Breast epithelium (tissue), 4 donors: ENCODE measurements around the gene IQCE. TPM values are rescaled to one million over a fixed set of nuclear protein-coding genes. Genes with fewer than 3 reads are reported as not detected.

ENCODE experiments used
- DNase-seq, 2 donors: peaks; one replicate each; pipeline ENCODE4 v3.0.0-alpha.2; 2019; ENCODE audit warnings: low spot score in 2 of 2
- H3K27ac ChIP-seq, 2 donors: fragments of 200-600 bp; sonication (generic) in 1 of 2; one replicate each; pipeline ENCODE4 v1.5.1; 2016 to 2019; ENCODE audit warnings: mild to moderate bottlenecking in 1 of 2
- H3K27me3 ChIP-seq, 2 donors: fragments of 200-600 bp; sonication (generic) in 1 of 2; one replicate each; pipeline versions ENCODE4 v1.5.1 to v1.6.0; 2017 to 2019; ENCODE audit warnings: control low read depth in 1 of 2, mild to moderate bottlenecking in 1 of 2
- H3K36me3 ChIP-seq: fragments of 200-600 bp; one replicate; pipeline ENCODE4 v1.5.1; 2019
- H3K4me1 ChIP-seq, 2 donors: fragments of 200-600 bp; sonication (generic); one replicate each; pipeline ENCODE4 v1.5.1; 2016 to 2019; ENCODE audit warnings: control low read depth in 1 of 2
- H3K4me3 ChIP-seq, 3 donors: fragments of 200-600 bp; sonication (generic); 1 replicate in 2 of 3; 2 replicates in 1 of 3; pipeline ENCODE4 v1.5.1; 2016 to 2019; ENCODE audit warnings: mild to moderate bottlenecking in 3 of 3, moderate library complexity in 2 of 3
- H3K9me3 ChIP-seq, 2 donors: fragments of 200-600 bp; sonication (generic) in 1 of 2; one replicate each; pipeline ENCODE4 v1.5.1; 2016 to 2019; ENCODE audit warnings: control low read depth in 1 of 2
- POLR2A ChIP-seq: fragments of 450-650 bp; IDR thresholded peaks from one replicate; pipeline ENCODE4 v1.6.1; 2016; ENCODE audit warnings: antibody characterized with exemption, mild to moderate bottlenecking, moderate library complexity
- POLR2AphosphoS5 ChIP-seq, 3 donors: sonication (generic); formaldehyde crosslinking; IDR thresholded peaks; one replicate each; pipeline ENCODE4 v1.6.1; 2017; ENCODE audit warnings: antibody characterized with exemption in 3 of 3
- intact Hi-C: fragments of 100-400 bp; cut with DNase I; formaldehyde crosslinking; loops from one replicate; pipeline ENCODE4 v1.15.1; 2023; ENCODE audit warnings: low total_unique reads
- total RNA-seq, 3 donors: library from RNA; depleted of rRNA; stranded (reverse); fragments of >200 nt; gene quantifications; one replicate each; pipeline ENCODE4 v1.1.0, GENCODE V29; 2016
- TF ChIP-seq, protein P1 (sequence below), 3 donors: fragments of 450-650 bp; IDR thresholded peaks; one replicate each; pipeline ENCODE4 v1.5.1; 2016 to 2017; ENCODE audit warnings: antibody characterized with exemption in 3 of 3, mild to moderate bottlenecking in 3 of 3, moderate library complexity in 3 of 3

The IQCE gene
- total RNA-seq, 3 donors from 2014 or later: 13.4 to 22.7 (median 13.8) TPM

DNA sequence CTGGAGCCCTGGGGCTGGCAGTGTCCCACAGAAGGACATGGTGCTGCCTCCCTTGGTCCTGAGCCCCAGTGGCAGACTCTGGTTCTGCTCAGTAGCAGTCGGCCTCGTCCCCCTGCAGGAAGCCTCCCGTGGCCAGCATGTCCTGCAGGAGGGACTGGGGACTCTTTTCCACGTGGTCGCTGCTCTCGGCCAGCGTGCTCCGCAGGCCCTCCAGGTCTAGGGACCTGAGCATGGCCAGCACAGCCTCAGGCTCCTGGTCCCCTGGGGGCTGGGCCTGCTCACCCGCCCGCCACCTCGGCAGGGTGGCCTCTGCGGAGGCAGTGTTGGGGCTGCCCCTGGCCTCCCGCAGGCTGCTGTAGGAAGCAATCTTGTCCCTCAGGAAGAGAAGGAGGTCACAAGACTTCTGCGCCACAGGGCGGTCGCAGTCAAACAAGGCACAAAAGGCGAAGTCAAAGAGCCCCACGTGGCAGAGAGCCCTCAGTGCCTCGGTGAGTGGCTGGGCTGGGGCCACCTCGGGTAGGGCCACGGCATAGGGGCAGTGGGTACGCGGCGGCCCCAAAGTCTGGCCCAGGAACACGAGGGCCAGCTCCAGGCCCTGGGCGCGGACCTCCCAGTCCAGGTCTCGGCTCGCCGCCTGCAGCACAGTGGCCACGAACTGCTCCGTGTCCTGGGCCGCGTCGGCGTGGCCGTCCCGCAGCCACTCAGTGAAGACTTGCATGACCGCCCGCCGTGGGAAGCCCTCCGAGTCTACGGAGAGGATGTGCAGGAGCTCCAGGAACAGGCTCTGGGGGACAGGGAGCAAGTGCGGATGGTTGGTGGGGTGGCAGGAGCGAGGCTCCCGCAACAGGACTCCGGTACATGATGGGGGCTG lies 20.6 kb upstream of the IQCE start:
- intact Hi-C loops: no loop called here
- no peaks in the 10 kb centered on the region for H3K27me3 ChIP-seq
- H3K9me3 ChIP-seq: no peaks in the 10 kb centered on the region
- no peaks in the 10 kb centered on the region for H3K4me1 ChIP-seq
- no peak overlapping the region for H3K27ac ChIP-seq
- no peak for DNase-seq
- TF ChIP-seq POLR2A (no peak), POLR2AphosphoS5 (IDR thresholded peaks at IDR 0.05) (no peak)
- TF ChIP-seq, protein P1, sequence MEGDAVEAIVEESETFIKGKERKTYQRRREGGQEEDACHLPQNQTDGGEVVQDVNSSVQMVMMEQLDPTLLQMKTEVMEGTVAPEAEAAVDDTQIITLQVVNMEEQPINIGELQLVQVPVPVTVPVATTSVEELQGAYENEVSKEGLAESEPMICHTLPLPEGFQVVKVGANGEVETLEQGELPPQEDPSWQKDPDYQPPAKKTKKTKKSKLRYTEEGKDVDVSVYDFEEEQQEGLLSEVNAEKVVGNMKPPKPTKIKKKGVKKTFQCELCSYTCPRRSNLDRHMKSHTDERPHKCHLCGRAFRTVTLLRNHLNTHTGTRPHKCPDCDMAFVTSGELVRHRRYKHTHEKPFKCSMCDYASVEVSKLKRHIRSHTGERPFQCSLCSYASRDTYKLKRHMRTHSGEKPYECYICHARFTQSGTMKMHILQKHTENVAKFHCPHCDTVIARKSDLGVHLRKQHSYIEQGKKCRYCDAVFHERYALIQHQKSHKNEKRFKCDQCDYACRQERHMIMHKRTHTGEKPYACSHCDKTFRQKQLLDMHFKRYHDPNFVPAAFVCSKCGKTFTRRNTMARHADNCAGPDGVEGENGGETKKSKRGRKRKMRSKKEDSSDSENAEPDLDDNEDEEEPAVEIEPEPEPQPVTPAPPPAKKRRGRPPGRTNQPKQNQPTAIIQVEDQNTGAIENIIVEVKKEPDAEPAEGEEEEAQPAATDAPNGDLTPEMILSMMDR (IDR thresholded peaks at IDR 0.05): no peak
- peaks cover 15% of the 10 kb centered on the region for H3K36me3 ChIP-seq
- H3K4me3 ChIP-seq: no peak overlapping the region

DNA sequence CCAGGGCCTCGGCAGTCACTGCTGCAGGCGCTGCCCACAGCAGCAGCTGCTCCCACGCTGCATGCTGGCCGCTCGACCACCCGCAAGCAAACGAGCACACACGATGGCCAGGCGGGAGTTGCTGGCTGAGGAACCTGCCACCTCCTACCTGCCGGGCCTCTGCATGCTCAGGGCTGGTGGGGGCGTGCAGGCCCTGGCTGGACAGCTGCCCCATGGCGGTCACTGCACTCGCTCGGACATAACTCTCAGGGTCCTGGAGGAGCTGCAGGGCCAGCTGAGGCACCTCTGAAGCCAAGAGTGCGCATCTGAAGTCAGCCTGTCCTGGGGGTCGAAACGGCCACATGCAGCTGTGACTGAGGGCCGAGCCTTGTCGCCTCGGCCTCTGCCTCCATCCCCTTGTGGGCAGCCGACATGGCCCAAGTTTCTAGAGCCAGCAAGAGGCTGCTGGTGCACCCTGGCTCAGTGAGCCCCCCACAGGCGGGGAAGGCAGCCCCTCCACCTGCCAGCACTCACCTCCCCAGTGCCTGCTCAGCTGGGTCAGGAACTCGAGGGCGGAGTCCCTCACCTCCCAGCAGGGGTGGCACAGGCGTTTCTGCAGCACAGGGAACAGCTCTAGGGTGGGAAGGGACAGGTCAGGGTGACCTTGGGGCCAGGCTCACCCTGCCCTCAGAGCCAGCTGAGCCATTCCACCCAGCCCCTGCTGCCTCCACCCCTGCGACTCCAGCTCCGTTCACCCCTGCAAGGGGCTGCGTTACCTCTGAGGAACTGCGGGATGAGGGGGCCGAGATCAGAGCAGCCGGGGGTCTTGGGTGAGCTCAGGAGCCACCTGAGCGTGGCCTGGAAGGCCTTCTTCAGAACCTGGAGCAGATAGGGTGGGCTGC lies 19.5 kb upstream of the IQCE start:
- no peak overlapping the region for H3K4me3 ChIP-seq
- no peaks in the 10 kb centered on the region for H3K9me3 ChIP-seq
- intact Hi-C loops: no loop called here
- no peak overlapping the region for H3K27ac ChIP-seq
- DNase-seq: no peak
- H3K27me3 ChIP-seq: no peaks in the 10 kb centered on the region
- H3K4me1 ChIP-seq: no peaks in the 10 kb centered on the region
- TF ChIP-seq, protein P1 (IDR thresholded peaks at IDR 0.05): no peak
- TF ChIP-seq POLR2AphosphoS5 (IDR thresholded peaks at IDR 0.05) (no peak), POLR2A (no peak)
- H3K36me3 ChIP-seq: peaks cover 15% of the 10 kb centered on the region

DNA sequence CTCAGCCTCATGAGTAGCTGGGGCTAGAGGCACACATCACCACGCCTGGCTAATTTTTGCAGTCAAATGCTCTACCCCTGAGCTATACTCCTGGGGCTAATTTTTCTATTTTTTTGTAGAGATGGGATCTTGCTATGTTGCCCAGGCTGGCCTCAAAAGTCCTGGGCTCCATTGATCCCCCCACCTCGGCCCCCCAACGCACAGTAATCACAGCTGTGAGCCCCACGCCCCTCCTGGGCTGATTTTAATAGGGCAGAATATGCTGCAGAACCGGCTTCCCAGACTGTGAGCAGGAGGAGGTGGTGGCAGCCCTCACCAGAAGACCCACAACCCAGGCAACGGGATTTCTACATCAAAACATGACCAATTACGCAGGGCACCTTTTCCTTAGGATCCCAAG lies 18.6 kb upstream of the IQCE start:
- no peaks in the 10 kb centered on the region for H3K4me1 ChIP-seq
- H3K9me3 ChIP-seq: no peaks in the 10 kb centered on the region
- no peak overlapping the region for H3K4me3 ChIP-seq
- peaks cover 15% of the 10 kb centered on the region for H3K36me3 ChIP-seq
- no peak for TF ChIP-seq POLR2AphosphoS5 (IDR thresholded peaks at IDR 0.05)
- TF ChIP-seq, protein P1 (IDR thresholded peaks at IDR 0.05): no peak
- no peak for TF ChIP-seq POLR2A
- intact Hi-C loops: no loop called here
- no peak overlapping the region for H3K27ac ChIP-seq
- DNase-seq: no peak
- H3K27me3 ChIP-seq: no peaks in the 10 kb centered on the region

DNA sequence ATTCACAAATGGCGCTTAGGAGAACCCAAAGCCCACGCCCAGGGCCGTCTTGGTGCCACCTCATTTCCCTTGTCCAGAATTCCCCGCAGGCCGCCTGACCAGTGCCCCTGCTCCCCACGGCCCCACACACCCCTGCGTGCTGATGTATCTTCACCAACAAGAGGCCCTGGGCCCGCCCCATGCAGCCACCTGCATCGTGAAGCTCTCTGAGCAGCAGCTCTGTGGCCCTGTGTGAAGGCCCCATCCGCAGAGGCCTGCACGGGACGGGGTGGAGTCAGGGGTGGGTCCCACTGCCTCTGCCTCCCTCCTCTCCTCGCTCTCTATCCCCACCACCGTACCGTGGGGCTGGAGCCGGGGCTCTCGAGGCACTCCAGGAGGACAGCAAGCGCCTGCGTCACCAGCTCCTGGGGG lies 18.1 kb upstream of the IQCE start:
- no peaks in the 10 kb centered on the region for H3K27me3 ChIP-seq
- H3K4me3 ChIP-seq: no peak overlapping the region
- H3K4me1 ChIP-seq: no peaks in the 10 kb centered on the region
- TF ChIP-seq, protein P1 (IDR thresholded peaks at IDR 0.05): no peak
- TF ChIP-seq POLR2A: no peak
- no peak for TF ChIP-seq POLR2AphosphoS5 (IDR thresholded peaks at IDR 0.05)
- peaks cover 15% of the 10 kb centered on the region for H3K36me3 ChIP-seq
- DNase-seq: no peak
- intact Hi-C loops: no loop called here
- H3K27ac ChIP-seq: no peak overlapping the region
- H3K9me3 ChIP-seq: no peaks in the 10 kb centered on the region
